Thyroid gland (tissue), 4 donors: ENCODE data around the gene MUC2.

Source experiments
- CTCF ChIP-seq, 6 experiments: fragments of 200-600 bp in 3 of 6; fragments of 450-650 bp in 3 of 6; sonication (generic) in 3 of 6; IDR thresholded peaks; one replicate each; pipeline ENCODE4 v1.5.1; 2016 to 2019; ENCODE audit warnings: antibody characterized with exemption in 6 of 6, mild to moderate bottlenecking in 2 of 6, inconsistent platforms in 1 of 6, moderate library complexity in 1 of 6
- POLR2A ChIP-seq, 2 donors: fragments of 450-650 bp; IDR thresholded peaks; one replicate each; pipeline ENCODE4 v1.6.1; 2017; ENCODE audit warnings: antibody characterized with exemption in 2 of 2, mild to moderate bottlenecking in 2 of 2, moderate library complexity in 1 of 2

GRCh38 chr11:1102221-1102971, 27.7 kb downstream of the MUC2 start:
- TF ChIP-seq CTCF (IDR thresholded peaks at IDR 0.05) (no peak), POLR2A (IDR thresholded peaks at IDR 0.05) (no peak)
